Activated naive CD8-positive, alpha-beta T cell treated with anti-CD3 and anti-CD28 coated beads for 36 hours (primary cell): ENCODE measurements around the gene TIMELESS. TPM values are rescaled to one million over a fixed set of nuclear protein-coding genes. Genes with fewer than 3 reads are reported as not detected.
"Not testable (repeated sequence)": the region's sequence is repeated elsewhere in the genome, so short reads cannot be mapped to it uniquely, and the experiment has no call there.

Experiments used
- DNase-seq: peaks from one replicate; pipeline ENCODE4 v3.0.0; 2021
- H3K27ac Mint-ChIP-seq: one replicate; pipeline ENCODE4 v1.8.0; 2022; ENCODE audit warnings: mild to moderate bottlenecking, moderate library complexity, mixed read lengths
- H3K27me3 Mint-ChIP-seq: one replicate; pipeline ENCODE4 v1.8.0; 2022; ENCODE audit warnings: mild to moderate bottlenecking, mixed read lengths
- H3K36me3 Mint-ChIP-seq: one replicate; pipeline ENCODE4 v1.8.0; 2021; ENCODE audit warnings: mild to moderate bottlenecking, mixed read lengths
- H3K4me1 Mint-ChIP-seq: one replicate; pipeline ENCODE4 v1.8.0; 2021; ENCODE audit warnings: mixed read lengths
- H3K4me3 Mint-ChIP-seq: one replicate; pipeline ENCODE4 v1.8.0; 2022; ENCODE audit warnings: mild to moderate bottlenecking, moderate library complexity, mixed read lengths
- H3K9me3 Mint-ChIP-seq: one replicate; pipeline ENCODE4 v1.8.0; 2022; ENCODE audit warnings: mixed read lengths
- total RNA-seq, 2 experiments: library from RNA; stranded (reverse); gene quantifications; one replicate each; pipeline ENCODE4 v1.2.3, GENCODE V29; 2021

The TIMELESS gene
- total RNA-seq, 2 experiments from 2014 or later = 57.6 to 59.8 TPM

GRCh38 chr12:56477521-56478225 is 28.4 kb upstream of the TIMELESS start:
- H3K9me3 Mint-ChIP-seq = no peaks in the 10 kb centered on the region
- no peak overlapping the region for H3K27ac Mint-ChIP-seq

GRCh38 chr12:56476972-56477432 is 27.8 kb upstream of the TIMELESS start:
- Mint-ChIP-seq H3K9me3 (no peaks in the 10 kb centered on the region), H3K27me3 (no peaks in the 10 kb centered on the region), H3K4me1 (peaks cover 20% of the 10 kb centered on the region), H3K4me3 (no peak overlapping the region), H3K36me3 (peaks cover 9% of the 10 kb centered on the region), H3K27ac (no peak overlapping the region)
- DNase-seq = no peak

More at GRCh38 chr12:56477521-56478225, 28.4 kb upstream of the TIMELESS start:
- H3K27me3 Mint-ChIP-seq = no peaks in the 10 kb centered on the region
- no peak overlapping the region for H3K4me3 Mint-ChIP-seq
- H3K36me3 Mint-ChIP-seq = peaks cover 9% of the 10 kb centered on the region
- H3K4me1 Mint-ChIP-seq = peaks cover 17% of the 10 kb centered on the region
- no peak for DNase-seq

- Mint-ChIP-seq H3K27ac (no peak overlapping the region), H3K4me1 (peaks cover 29% of the 10 kb centered on the region), H3K27me3 (no peaks in the 10 kb centered on the region), H3K36me3 (peaks cover 13% of the 10 kb centered on the region), H3K9me3 (no peaks in the 10 kb centered on the region), H3K4me3 (no peak overlapping the region)
- DNase-seq = no peak
These were observed 26.9 kb upstream of the TIMELESS start for GRCh38 chr12:56476143-56476542.

- no peaks in the 10 kb centered on the region for H3K9me3 Mint-ChIP-seq
- H3K4me1 Mint-ChIP-seq = peaks cover 30% of the 10 kb centered on the region
- H3K27me3 Mint-ChIP-seq = no peaks in the 10 kb centered on the region
- peaks cover 21% of the 10 kb centered on the region for H3K36me3 Mint-ChIP-seq
- no peak overlapping the region for H3K27ac Mint-ChIP-seq
- no peak overlapping the region for H3K4me3 Mint-ChIP-seq
- no peak for DNase-seq
These were observed 25.2 kb upstream of the TIMELESS start for GRCh38 chr12:56474389-56474788.

- DNase-seq = peak; percentile 11
- H3K4me3 Mint-ChIP-seq = peak overlapping the region; percentile 95
- H3K9me3 Mint-ChIP-seq = no peaks in the 10 kb centered on the region
- H3K36me3 Mint-ChIP-seq = peaks cover 29% of the 10 kb centered on the region
- peak overlapping the region; percentile 97 for H3K27ac Mint-ChIP-seq
- H3K4me1 Mint-ChIP-seq = peaks cover 33% of the 10 kb centered on the region
- H3K27me3 Mint-ChIP-seq = no peaks in the 10 kb centered on the region
These were observed 20.0 kb upstream of the TIMELESS start for GRCh38 chr12:56469007-56469930.

GRCh38 chr12:56468216-56469006 is 19.2 kb upstream of the TIMELESS start, which contains the start of gene SPRYD4:
Gene SPRYD4 (plus strand): TSS chr12:56468578. CDS start chr12:56468592, 14 bp downstream.
- peak within 1 kb of the TSS; percentile 95 for H3K4me3 Mint-ChIP-seq
- peaks cover 26% of the 10 kb centered on the region for H3K36me3 Mint-ChIP-seq
- H3K27ac Mint-ChIP-seq = peak within 1 kb of the TSS; percentile 97
- peaks cover 33% of the 10 kb centered on the region for H3K4me1 Mint-ChIP-seq
- no peaks in the 10 kb centered on the region for H3K9me3 Mint-ChIP-seq
- no peaks in the 10 kb centered on the region for H3K27me3 Mint-ChIP-seq
- peak; percentile 97 for DNase-seq

GRCh38 chr12:56462565-56462964 is 13.3 kb upstream of the TIMELESS start:
- no peak overlapping the region for H3K4me3 Mint-ChIP-seq
- H3K9me3 Mint-ChIP-seq = no peaks in the 10 kb centered on the region
- no peak for DNase-seq
- no peak overlapping the region for H3K27ac Mint-ChIP-seq
- peaks cover 9% of the 10 kb centered on the region for H3K4me1 Mint-ChIP-seq
- no peaks in the 10 kb centered on the region for H3K27me3 Mint-ChIP-seq
- no peaks in the 10 kb centered on the region for H3K36me3 Mint-ChIP-seq

GRCh38 chr12:56461235-56462159 is 12.3 kb upstream of the TIMELESS start:
- H3K4me1 Mint-ChIP-seq = peaks cover 6% of the 10 kb centered on the region
- no peaks in the 10 kb centered on the region for H3K27me3 Mint-ChIP-seq
- H3K27ac Mint-ChIP-seq = no peak overlapping the region
- DNase-seq = no peak
- H3K9me3 Mint-ChIP-seq = no peaks in the 10 kb centered on the region
- no peaks in the 10 kb centered on the region for H3K36me3 Mint-ChIP-seq
- no peak overlapping the region for H3K4me3 Mint-ChIP-seq

GRCh38 chr12:56457817-56458216 is 8.6 kb upstream of the TIMELESS start:
- Mint-ChIP-seq H3K9me3 (no peaks in the 10 kb centered on the region), H3K4me1 (no peaks in the 10 kb centered on the region), H3K27me3 (no peaks in the 10 kb centered on the region), H3K36me3 (no peaks in the 10 kb centered on the region), H3K27ac (no peak overlapping the region), H3K4me3 (no peak overlapping the region)
- no peak for DNase-seq

GRCh38 chr12:56454557-56454956 is 5.3 kb upstream of the TIMELESS start, which contains the start of gene MIP:
Gene MIP (minus strand): TSS chr12:56454657. CDS start chr12:56454613, 44 bp downstream.
- H3K27ac Mint-ChIP-seq = no peak within 1 kb of the TSS

GRCh38 chr12:56451147-56451546 is 1.9 kb upstream of the TIMELESS start:
- Mint-ChIP-seq H3K27me3 (no peaks in the 10 kb centered on the region), H3K36me3 (peaks cover 14% of the 10 kb centered on the region), H3K4me3 (no peak overlapping the region), H3K4me1 (peaks cover 15% of the 10 kb centered on the region), H3K27ac (no peak overlapping the region), H3K9me3 (no peaks in the 10 kb centered on the region)
- no peak for DNase-seq

More at GRCh38 chr12:56454557-56454956, 5.3 kb upstream of the TIMELESS start, which contains the start of gene MIP:
- DNase-seq = no peak
- no peaks in the 10 kb centered on the region for H3K27me3 Mint-ChIP-seq
- H3K4me3 Mint-ChIP-seq = no peak within 1 kb of the TSS
- no peaks in the 10 kb centered on the region for H3K36me3 Mint-ChIP-seq
- H3K9me3 Mint-ChIP-seq = no peaks in the 10 kb centered on the region
- H3K4me1 Mint-ChIP-seq = peaks cover 5% of the 10 kb centered on the region

GRCh38 chr12:56450241-56450640 is 1.0 kb upstream of the TIMELESS start:
- peaks cover 15% of the 10 kb centered on the region for H3K4me1 Mint-ChIP-seq
- no peaks in the 10 kb centered on the region for H3K27me3 Mint-ChIP-seq
- H3K9me3 Mint-ChIP-seq = no peaks in the 10 kb centered on the region
- H3K27ac Mint-ChIP-seq = no peak overlapping the region
- DNase-seq = no peak
- peaks cover 14% of the 10 kb centered on the region for H3K36me3 Mint-ChIP-seq
- no peak overlapping the region for H3K4me3 Mint-ChIP-seq

GRCh38 chr12:56449622-56449984 is 377 bp upstream of the TIMELESS start:
- Mint-ChIP-seq H3K27me3 (no peaks in the 10 kb centered on the region), H3K4me1 (peaks cover 15% of the 10 kb centered on the region), H3K36me3 (peaks cover 18% of the 10 kb centered on the region), H3K4me3 (peak overlapping the region; percentile 91), H3K27ac (peak overlapping the region; percentile 93), H3K9me3 (no peaks in the 10 kb centered on the region)
- DNase-seq = no peak

GRCh38 chr12:56443208-56443607 is 6.0 kb downstream of the TIMELESS start:
- Mint-ChIP-seq H3K36me3 (peaks cover 29% of the 10 kb centered on the region), H3K4me1 (peaks cover 10% of the 10 kb centered on the region)
- H3K27me3 Mint-ChIP-seq, H3K27ac Mint-ChIP-seq, H3K9me3 Mint-ChIP-seq, H3K4me3 Mint-ChIP-seq, DNase-seq: not testable (repeated sequence)
